Amygdala (tissue), 56 donors: Measurements from ENCODE around the gene ADK.
"Not testable (repeated sequence)": the region's sequence is repeated elsewhere in the genome, so short reads cannot be mapped to it uniquely, and the experiment has no call there.

ENCODE experiments used
- DNase-seq, 56 donors: peaks; one replicate each; lab custom pipeline; 2025; lab: John Stamatoyannopoulos, UW

ADK gene

GRCh38 chr10:74140553-74140952 is 10.5 kb upstream of the ADK start:
- no peak for DNase-seq

DNA sequence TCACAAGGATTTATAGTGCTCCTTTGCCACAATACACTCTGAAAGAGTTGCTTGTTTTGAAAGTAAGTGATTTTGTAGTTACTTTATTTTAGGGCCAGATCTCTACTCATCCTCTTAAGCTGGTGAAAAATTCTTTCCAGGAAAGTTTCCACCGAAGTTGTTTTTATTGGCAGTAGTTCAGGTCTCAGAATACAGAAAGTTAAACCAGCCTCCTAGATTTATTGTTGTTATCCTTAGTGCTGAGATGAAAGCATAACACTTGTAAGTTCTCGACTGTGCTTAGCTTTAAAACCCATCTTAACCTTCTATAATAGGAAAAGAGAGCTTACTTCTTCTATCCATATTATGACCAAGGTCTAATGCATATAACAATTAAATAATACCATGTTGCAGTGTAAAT is 5.9 kb upstream of the ADK start:
- no peak for DNase-seq

- not testable (repeated sequence) for DNase-seq
These were observed 4.0 kb upstream of the ADK start for GRCh38 chr10:74146980-74147379.

DNA sequence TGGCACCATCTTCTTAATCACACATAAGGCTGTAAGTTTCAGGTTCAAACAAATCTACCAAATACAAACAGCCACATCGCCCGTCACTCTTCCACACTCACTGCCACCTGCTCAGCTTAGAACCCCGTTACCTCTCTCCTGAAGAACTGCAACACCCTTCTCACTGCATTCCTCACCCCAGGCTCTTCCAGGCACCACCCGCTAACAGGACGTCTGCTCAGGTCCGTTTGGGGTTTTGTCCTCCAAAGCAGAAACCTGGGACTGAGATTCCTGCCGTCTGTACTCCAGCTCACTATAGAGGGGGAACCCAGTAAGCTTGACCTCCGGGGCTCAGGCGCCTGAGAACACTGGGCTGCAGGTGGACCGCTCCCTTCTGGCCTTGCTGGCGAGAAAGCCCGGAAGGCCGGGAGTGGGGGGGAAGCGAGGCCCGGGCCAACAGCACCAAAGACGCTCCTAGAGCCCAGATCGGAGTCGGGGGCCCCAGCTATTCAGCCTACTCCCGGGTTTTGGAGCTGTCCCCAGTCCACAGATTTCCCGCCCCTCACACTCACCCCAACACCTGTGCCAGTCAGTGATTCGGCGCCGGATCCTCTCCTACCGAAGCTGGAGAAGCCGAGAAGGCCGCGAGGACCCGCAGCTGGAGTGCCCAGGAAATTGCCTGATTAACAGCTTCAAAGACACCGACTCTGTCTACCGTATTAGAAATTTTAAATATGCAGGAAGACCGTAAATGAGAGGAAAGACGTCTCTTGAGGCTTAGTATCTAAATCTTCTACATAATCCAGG is 624 bp upstream of the ADK start, which contains the start of gene AP3M1:
AP3M1 (minus strand) TSS at position 625 of the 786 bp plus-strand sequence. CDS start 12,449 bp downstream, outside the sequence.
- DNase-seq: peak in 55 of 56 donors; percentile 23 to 92 (median 80)

GRCh38 chr10:74151879-74152722 is 1.1 kb downstream of the ADK start:
- DNase-seq: no peak

DNA sequence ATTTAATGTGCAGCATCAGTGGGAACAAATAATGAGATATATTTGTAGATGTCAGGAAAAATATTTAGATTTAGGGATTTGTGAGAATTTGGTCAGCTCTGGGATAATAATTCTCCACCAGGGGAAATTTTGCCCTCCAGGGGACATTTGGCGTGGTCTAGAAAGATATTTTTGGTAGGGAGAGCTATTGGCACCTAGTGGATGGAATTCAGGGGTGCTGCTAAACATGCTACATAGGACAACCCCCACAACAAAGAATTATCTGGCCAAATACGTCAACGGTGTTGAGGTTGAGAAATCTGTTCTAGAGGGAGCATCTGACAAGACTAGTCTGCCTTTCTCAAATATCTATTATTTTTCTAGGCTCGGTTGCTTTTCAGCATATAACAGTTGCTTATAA is 2.1 kb downstream of the ADK start:
- DNase-seq: no peak

GRCh38 chr10:74153676-74154075 is 2.7 kb downstream of the ADK start:
- no peak for DNase-seq

DNA sequence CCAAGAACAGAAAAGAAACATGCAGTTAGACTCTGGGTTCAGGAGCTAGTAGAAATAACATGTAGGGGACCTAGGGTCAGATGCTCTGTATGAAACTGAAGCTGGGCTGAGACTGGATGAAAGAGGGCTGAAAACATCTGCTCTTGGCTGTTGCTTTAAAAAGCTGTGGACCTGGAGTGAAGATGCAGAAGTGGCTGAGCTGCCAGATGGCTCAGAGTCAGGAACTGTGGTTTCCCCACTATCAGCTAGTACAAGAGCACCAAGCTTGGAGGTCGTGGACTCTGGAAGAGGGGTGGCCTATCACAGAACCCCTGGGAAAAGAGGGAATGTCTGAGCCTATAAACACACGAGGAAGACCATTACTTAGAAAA is 5.9 kb downstream of the ADK start:
- peak in 1 of 56 donors; percentile 6 for DNase-seq

- no peak for DNase-seq
These were observed 9.0 kb downstream of the ADK start for GRCh38 chr10:74160013-74160412.

DNA sequence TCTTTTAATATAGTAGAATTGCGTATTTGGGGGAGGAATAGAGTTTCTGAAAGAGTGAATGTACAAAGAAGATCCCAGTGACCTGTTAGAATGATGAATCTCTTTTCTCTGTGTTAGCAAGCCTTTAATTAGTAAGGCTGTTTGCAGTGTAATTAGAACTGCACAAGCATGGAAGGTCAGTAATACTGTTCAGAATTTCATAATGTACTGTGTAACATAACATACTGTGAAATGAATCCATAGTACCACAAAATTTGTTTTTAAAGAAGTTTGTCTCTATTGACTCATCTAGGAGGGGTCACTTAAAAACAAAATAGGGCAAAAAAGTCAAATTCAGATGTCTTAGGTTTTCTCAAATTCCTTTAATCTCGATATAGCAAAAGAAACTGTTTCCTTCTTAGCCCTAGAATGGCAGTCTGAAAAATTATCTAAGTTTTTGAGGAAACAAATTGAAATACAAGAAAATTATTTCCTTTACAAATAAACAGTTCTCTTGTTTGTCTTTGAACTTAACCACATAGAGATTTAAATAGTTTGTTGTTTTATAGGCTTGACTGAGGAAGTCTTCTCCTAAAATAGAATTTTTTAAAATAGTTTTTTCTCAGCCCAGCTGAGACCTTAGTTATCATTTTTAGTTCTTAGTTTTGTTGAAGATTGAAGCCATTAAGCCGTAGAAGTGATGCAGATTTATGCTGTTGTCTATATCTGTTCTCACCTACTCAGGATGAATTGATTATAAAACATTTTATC is 12.5 kb downstream of the ADK start:
- no peak for DNase-seq

GRCh38 chr10:74164716-74165529 is 13.9 kb downstream of the ADK start:
- no peak for DNase-seq

DNA sequence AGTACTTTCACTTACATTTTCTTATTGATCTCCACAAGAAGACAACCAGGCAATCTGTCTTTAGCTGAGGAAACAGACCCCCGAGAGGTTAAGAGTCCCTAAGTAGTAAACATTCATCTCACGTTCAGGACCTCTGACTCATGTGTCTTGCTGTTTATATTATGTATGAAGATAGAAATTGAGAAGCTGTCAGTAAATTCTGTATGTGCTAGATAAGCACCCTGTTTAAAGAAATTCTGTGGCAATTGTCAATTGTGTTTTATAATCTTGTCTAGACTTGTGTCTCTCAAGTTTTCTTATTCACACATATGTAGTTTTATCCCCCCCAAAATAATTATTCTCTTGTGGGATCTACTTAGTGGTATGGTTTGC is 14.5 kb downstream of the ADK start:
- DNase-seq: no peak

- DNase-seq: no peak
These were observed 16.4 kb downstream of the ADK start for GRCh38 chr10:74167443-74167842.

DNA sequence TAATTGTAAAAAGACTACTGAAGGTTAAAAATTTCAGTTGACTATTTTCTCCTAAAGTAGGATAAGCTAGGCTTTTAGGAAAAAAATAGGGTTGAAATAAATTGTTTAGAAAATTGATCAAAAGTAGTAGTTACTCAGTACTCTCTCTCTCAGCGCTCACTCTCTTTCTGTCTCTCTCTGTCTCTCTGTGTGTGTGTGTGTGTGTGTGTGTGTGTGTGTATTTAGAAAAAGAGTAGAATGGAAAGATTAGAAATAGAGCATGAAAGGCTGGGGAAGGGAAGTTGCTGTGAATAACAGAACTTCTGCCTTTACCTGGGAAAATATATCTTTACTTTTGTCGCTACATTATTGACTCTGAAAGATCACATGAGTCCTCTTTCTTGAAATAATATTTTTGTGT is 20.6 kb downstream of the ADK start:
- no peak for DNase-seq

- DNase-seq: no peak
These were observed 23.5 kb downstream of the ADK start for GRCh38 chr10:74174521-74174920.

DNA sequence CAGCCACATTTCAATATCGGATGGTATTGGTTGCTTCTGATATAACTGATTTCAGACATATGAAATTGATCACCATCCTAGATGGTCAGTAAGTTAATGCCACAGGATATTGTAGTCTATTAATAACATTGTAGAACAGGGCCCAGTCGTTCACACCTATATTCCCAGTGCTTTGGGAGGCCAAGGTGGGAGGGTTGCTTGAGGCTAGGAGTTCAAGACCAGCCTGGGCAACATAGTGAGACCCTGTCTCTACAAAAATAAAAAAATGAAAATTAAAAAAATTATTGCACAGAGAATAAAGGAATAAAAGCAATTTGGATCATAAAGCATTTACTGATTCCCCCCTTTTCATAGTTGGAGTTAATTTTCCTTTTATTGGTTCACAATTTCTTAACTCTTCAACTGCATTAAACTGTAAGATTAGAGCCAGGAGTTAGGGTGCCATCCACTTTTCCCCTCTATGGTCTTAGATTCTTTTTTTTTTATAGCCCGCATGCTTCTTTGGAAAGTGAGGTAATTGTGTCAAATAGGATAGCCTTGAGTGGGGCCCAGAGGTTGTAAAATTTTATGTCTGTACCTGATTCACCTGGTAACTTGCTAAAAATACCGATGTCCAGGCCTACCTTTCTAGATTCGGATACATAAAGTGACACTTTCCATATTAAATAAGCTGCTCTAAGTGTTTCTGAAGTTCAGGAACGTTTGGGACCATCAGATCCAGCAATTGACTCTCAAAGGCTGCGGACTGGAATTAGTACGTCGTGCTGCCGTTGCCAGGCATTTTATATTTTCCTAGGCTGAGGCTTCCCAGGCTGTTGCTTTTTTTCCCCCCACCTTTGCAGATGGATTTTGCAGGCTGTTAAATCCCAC is 24.7 kb downstream of the ADK start:
- no peak for DNase-seq

- peak; percentile 17 to 98 (median 88) for DNase-seq
These were observed 25.5 kb downstream of the ADK start for GRCh38 chr10:74176380-74177139.

- peak in 9 of 56 donors; percentile 34 to 67 (median 45) for DNase-seq
These were observed 26.2 kb downstream of the ADK start for GRCh38 chr10:74177140-74177677.
